B cell (primary cell): ENCODE data around the gene ZNF335. TPM values are rescaled to one million over a fixed set of nuclear protein-coding genes. Genes with fewer than 3 reads are reported as not detected.

ENCODE experiments used
- ATAC-seq: fragments of 200-7000 bp; cut with Tn5 transposase; one replicate; pipeline ENCODE4 v1.10.0; 2021; ENCODE audit warnings: low read depth, mild to moderate bottlenecking, moderate number of reproducible peaks, moderate library complexity
- CTCF ChIA-PET: fragments of 350-600 bp; sonication (Branson Sonifier 250); formaldehyde crosslinking; loops from one replicate; lab custom pipeline; 2021; ENCODE audit warnings: antibody characterized with exemption, inconsistent platforms; lab: Charles Lee
- POLR2A ChIA-PET: fragments of 350-600 bp; sonication (Branson Sonifier 250); formaldehyde crosslinking; loops from one replicate; lab custom pipeline; 2021; ENCODE audit warnings: antibody characterized with exemption; lab: Charles Lee
- DNase-seq: peaks from one replicate; pipeline ENCODE4 v3.0.0; 2013
- H2AFZ ChIP-seq: 2 replicates; pipeline ENCODE4 v1.6.1; 2012; ENCODE audit warnings: mild to moderate bottlenecking, low read depth, low read length; ENCODE audit not compliant: insufficient read depth, poor library complexity, severe bottlenecking
- H3K27ac ChIP-seq, 2 donors: 1 replicate in 1 of 2; 2 replicates in 1 of 2; pipeline ENCODE4 v1.5.1; 2012 to 2013; ENCODE audit warnings: low read length in 2 of 2, mild to moderate bottlenecking in 2 of 2, moderate library complexity in 1 of 2
- H3K27me3 ChIP-seq, 4 experiments: fragments of 200-600 bp in 1 of 4; sonication (generic) in 1 of 4; replicated peaks in 1 of 4; 1 replicate in 2 of 4; 2 replicates in 2 of 4; pipeline versions ENCODE4 v1.6.1 to v1.7.0; 2013 to 2016; ENCODE audit warnings: low read length in 3 of 4, mild to moderate bottlenecking in 2 of 4, mixed read lengths in 1 of 4, moderate library complexity in 1 of 4; ENCODE audit not compliant: insufficient read depth in 4 of 4, control insufficient read depth in 3 of 4; ENCODE audit errors: control extremely low read depth in 1 of 4
- H3K36me3 ChIP-seq, 2 experiments: replicated peaks in 1 of 2; 1 replicate in 1 of 2; 2 replicates in 1 of 2; pipeline versions ENCODE4 v1.6.1 to v1.7.1; 2013; ENCODE audit warnings: low read length in 1 of 2; ENCODE audit not compliant: insufficient read depth in 2 of 2, control insufficient read depth in 1 of 2; ENCODE audit errors: control extremely low read depth in 1 of 2, extremely low read depth in 1 of 2
- H3K4me1 ChIP-seq, 2 donors: fragments of 200-600 bp in 1 of 2; sonication (generic) in 1 of 2; 1 replicate in 1 of 2; 2 replicates in 1 of 2; pipeline versions ENCODE4 v1.5.1 to v1.6.1; 2013 to 2017; ENCODE audit warnings: low read length in 2 of 2; ENCODE audit not compliant: control insufficient read depth in 2 of 2, insufficient read depth in 2 of 2
- H3K4me2 ChIP-seq: replicated peaks from 2 replicates; pipeline ENCODE3; 2012; ENCODE audit warnings: mild to moderate bottlenecking, low read depth, low read length; ENCODE audit not compliant: poor library complexity, severe bottlenecking
- H3K4me3 ChIP-seq, 5 experiments: fragments of 200-600 bp in 1 of 5; sonication (generic) in 1 of 5; 1 replicate in 3 of 5; 2 replicates in 2 of 5; pipeline versions ENCODE4 v1.5.1 to v1.7.0; 2011 to 2016; ENCODE audit warnings: low read length in 4 of 5, mild to moderate bottlenecking in 4 of 5, low read depth in 2 of 5, control low read depth in 1 of 5, moderate library complexity in 1 of 5; ENCODE audit not compliant: insufficient read depth in 1 of 5; ENCODE audit errors: control extremely low read depth in 1 of 5, extremely low read depth in 1 of 5
- H3K79me2 ChIP-seq: fragments of 200-600 bp; sonication (generic); one replicate; pipeline ENCODE4 v1.6.0; 2016; ENCODE audit warnings: low read length; ENCODE audit not compliant: control insufficient read depth, insufficient read depth
- H3K9ac ChIP-seq: fragments of 200-600 bp; sonication (generic); 2 replicates; pipeline ENCODE4 v1.6.1; 2017; ENCODE audit warnings: mild to moderate bottlenecking, low read length, moderate library complexity
- H3K9me3 ChIP-seq, 3 donors: one replicate each; pipeline versions ENCODE4 v1.6.1 to v1.7.1; 2013; ENCODE audit warnings: low read length in 2 of 3; ENCODE audit not compliant: control insufficient read depth in 2 of 3, insufficient read depth in 1 of 3; ENCODE audit errors: control extremely low read depth in 1 of 3
- H4K20me1 ChIP-seq: 2 replicates; pipeline ENCODE4 v1.6.0; 2012; ENCODE audit warnings: mild to moderate bottlenecking, low read length; ENCODE audit not compliant: insufficient read depth, control insufficient read depth, poor library complexity, severe bottlenecking
- H3K27ac Mint-ChIP-seq: one replicate; pipeline ENCODE4 v1.8.0; 2021; ENCODE audit warnings: mixed read lengths
- H3K27me3 Mint-ChIP-seq: one replicate; pipeline ENCODE4 v1.8.0; 2021; ENCODE audit warnings: mixed read lengths
- H3K4me1 Mint-ChIP-seq: one replicate; pipeline ENCODE4 v1.8.0; 2021; ENCODE audit warnings: mixed read lengths
- H3K4me3 Mint-ChIP-seq: one replicate; pipeline ENCODE4 v1.8.0; 2021; ENCODE audit warnings: mixed read lengths
- H3K9me3 Mint-ChIP-seq: one replicate; pipeline ENCODE4 v1.8.0; 2022; ENCODE audit warnings: mixed read lengths; ENCODE audit not compliant: insufficient read depth
- EZH2 ChIP-seq: IDR thresholded peaks from 2 replicates; pipeline ENCODE4 v1.6.1; 2012; ENCODE audit warnings: borderline replicate concordance, low read depth, mild to moderate bottlenecking, moderate library complexity, low read length; ENCODE audit not compliant: insufficient read depth, poor library complexity, severe bottlenecking
- WGBS: methylation state at CpG from one replicate; pipeline ENCODE4 v1.1.5; 2013; ENCODE audit warnings: missing lambda C conversion rate; ENCODE audit not compliant: insufficient coverage; 5-methylcytosine and 5-hydroxymethylcytosine counted together
- intact Hi-C: fragments of 100-400 bp; cut with micrococcal nuclease; formaldehyde crosslinking; loops from one replicate; pipeline ENCODE4 v1.10.0; 2022
- polyA minus RNA-seq: library from RNA; depleted of rRNA, polyadenylated mRNA; stranded (reverse); fragments of >200 nt; gene quantifications from 2 replicates; pipeline ENCODE4 v1.2.3, GENCODE V29; 2012
- polyA plus RNA-seq: library from polyadenylated mRNA; depleted of rRNA; stranded (reverse); fragments of >200 nt; gene quantifications from 2 replicates; pipeline ENCODE4 v1.2.3, GENCODE V29; 2012
- total RNA-seq, 2 donors: library from RNA; stranded (reverse); fragments of 120-200 nt in 1 of 2; gene quantifications; 1 replicate in 1 of 2; 2 replicates in 1 of 2; pipeline versions ENCODE4 v1.2.3 to v1.2.4, GENCODE V29; 2013 to 2022
- TF ChIP-seq, protein P1 (sequence below): fragments of 200-600 bp; IDR thresholded peaks from one replicate; pipeline ENCODE4 v1.8.0; 2022; ENCODE audit warnings: antibody characterized with exemption, mild to moderate bottlenecking

ZNF335 gene, protein sequence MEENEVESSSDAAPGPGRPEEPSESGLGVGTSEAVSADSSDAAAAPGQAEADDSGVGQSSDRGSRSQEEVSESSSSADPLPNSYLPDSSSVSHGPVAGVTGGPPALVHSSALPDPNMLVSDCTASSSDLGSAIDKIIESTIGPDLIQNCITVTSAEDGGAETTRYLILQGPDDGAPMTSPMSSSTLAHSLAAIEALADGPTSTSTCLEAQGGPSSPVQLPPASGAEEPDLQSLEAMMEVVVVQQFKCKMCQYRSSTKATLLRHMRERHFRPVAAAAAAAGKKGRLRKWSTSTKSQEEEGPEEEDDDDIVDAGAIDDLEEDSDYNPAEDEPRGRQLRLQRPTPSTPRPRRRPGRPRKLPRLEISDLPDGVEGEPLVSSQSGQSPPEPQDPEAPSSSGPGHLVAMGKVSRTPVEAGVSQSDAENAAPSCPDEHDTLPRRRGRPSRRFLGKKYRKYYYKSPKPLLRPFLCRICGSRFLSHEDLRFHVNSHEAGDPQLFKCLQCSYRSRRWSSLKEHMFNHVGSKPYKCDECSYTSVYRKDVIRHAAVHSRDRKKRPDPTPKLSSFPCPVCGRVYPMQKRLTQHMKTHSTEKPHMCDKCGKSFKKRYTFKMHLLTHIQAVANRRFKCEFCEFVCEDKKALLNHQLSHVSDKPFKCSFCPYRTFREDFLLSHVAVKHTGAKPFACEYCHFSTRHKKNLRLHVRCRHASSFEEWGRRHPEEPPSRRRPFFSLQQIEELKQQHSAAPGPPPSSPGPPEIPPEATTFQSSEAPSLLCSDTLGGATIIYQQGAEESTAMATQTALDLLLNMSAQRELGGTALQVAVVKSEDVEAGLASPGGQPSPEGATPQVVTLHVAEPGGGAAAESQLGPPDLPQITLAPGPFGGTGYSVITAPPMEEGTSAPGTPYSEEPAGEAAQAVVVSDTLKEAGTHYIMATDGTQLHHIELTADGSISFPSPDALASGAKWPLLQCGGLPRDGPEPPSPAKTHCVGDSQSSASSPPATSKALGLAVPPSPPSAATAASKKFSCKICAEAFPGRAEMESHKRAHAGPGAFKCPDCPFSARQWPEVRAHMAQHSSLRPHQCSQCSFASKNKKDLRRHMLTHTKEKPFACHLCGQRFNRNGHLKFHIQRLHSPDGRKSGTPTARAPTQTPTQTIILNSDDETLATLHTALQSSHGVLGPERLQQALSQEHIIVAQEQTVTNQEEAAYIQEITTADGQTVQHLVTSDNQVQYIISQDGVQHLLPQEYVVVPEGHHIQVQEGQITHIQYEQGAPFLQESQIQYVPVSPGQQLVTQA (N-terminal part only)
- total RNA-seq, result 62.7 and 64.8 TPM in 2 replicates
- 25.9 TPM for total RNA-seq (2013)
- 49.8 and 62.3 TPM in 2 replicates for polyA plus RNA-seq
- polyA minus RNA-seq, result 104 and 160 TPM in 2 replicates

DNA sequence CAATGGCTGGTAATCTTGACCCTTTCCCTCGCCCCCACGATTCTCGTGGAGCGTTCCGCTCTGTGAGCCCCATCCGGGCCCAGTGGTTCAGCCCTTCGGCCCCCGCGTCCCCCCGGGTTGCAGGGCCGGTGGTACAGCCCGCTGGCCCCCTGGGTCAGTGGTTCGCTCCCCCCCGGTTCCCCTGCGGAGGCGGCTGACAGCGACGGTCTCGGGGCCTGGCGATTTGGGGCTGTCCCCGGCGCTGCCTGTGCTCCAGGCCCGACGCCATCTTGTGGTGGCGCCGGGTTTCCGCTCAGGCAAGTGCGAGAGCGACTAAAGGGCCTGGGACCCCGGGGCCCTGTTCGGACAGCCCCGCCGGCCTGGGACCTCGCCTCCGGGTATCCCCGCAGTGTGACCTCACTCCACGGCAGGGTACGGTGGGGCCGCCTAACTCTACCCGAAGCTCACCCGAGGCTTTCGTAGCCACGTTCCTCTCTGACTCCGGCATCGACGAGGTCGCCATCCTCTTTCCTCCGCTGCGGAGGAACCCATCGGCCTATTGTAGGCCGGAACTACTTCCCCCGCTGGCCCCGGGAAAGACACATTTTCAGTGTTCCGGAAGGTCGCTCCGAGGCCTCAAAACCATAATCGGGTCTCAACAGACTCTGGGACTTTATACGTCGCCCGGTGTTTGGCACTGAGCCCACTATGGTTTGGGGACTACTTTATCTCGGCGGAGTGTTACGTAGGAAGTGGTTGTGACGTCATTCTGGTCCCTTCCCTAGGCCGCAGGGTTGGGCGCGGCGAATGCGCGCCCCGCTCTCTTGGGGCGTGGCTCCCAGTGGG lies at the start of gene ZNF335:
ZNF335 (minus strand) TSS at position 529 of the 825 bp plus-strand sequence. CDS start 793 bp downstream, outside the sequence.
- intact Hi-C loops, result loop anchor here (1.0 to 5.0 kb wide), 10 partner anchors 37 to 610 kb away; partner anchors contain the start of genes ACOT8, CD40, CTSA and DNTTIP1
- H3K4me3 ChIP-seq, result peak within 1 kb of the TSS; percentile 89 to 99 (median 95)
- TF ChIP-seq EZH2, result no peak
- TF ChIP-seq, protein P1, sequence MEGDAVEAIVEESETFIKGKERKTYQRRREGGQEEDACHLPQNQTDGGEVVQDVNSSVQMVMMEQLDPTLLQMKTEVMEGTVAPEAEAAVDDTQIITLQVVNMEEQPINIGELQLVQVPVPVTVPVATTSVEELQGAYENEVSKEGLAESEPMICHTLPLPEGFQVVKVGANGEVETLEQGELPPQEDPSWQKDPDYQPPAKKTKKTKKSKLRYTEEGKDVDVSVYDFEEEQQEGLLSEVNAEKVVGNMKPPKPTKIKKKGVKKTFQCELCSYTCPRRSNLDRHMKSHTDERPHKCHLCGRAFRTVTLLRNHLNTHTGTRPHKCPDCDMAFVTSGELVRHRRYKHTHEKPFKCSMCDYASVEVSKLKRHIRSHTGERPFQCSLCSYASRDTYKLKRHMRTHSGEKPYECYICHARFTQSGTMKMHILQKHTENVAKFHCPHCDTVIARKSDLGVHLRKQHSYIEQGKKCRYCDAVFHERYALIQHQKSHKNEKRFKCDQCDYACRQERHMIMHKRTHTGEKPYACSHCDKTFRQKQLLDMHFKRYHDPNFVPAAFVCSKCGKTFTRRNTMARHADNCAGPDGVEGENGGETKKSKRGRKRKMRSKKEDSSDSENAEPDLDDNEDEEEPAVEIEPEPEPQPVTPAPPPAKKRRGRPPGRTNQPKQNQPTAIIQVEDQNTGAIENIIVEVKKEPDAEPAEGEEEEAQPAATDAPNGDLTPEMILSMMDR, result no peak
- H3K9ac ChIP-seq, result peak within 1 kb of the TSS; percentile 100
- H3K9me3 ChIP-seq, result no peaks in the 10 kb centered on the region
- peaks cover 27% of the 10 kb centered on the region for H4K20me1 ChIP-seq
- Mint-ChIP-seq H3K9me3 (no peaks in the 10 kb centered on the region), H3K4me1 (peaks cover 24% of the 10 kb centered on the region), H3K4me3 (peak within 1 kb of the TSS; percentile 93), H3K27me3 (no peaks in the 10 kb centered on the region), H3K27ac (peak within 1 kb of the TSS; percentile 100)
- CTCF ChIA-PET, result interaction anchor here (0.8 to 6.4 kb wide), 11 partner anchors 10 to 335 kb away, joined by 3 to 59 read pairs (median 16); partner anchors contain the start of genes CTSA, NEURL2, PCIF1 and ZSWIM1
- ATAC-seq (peak; percentile 80), DNase-seq (peak; percentile 99)
- H3K27me3 ChIP-seq, result no peaks in the 10 kb centered on the region
- WGBS, result 1% methylated on average over 72 of the region's 72 CpGs
- H3K4me1 ChIP-seq, result peaks cover 23 to 27% of the 10 kb centered on the region in 2 donors
- H2AFZ ChIP-seq, result peak within 1 kb of the TSS; percentile 98
- H3K27ac ChIP-seq, result peak within 1 kb of the TSS; percentile 99 to 100
- peaks cover 39% of the 10 kb centered on the region for H3K79me2 ChIP-seq
- POLR2A ChIA-PET, result interaction anchor here (1.0 to 4.7 kb wide), 6 partner anchors 37 to 147 kb away, joined by 3 to 62 read pairs (median 4); partner anchors contain the start of genes CTSA, NEURL2 and PCIF1
- H3K4me2 ChIP-seq, result peak within 1 kb of the TSS; percentile 82
- peaks cover 0 to 30% of the 10 kb centered on the region in 2 experiments for H3K36me3 ChIP-seq
